ENCODE results near the gene RASL11A. TPM values are rescaled to one million over a fixed set of nuclear protein-coding genes. Genes with fewer than 3 reads are reported as not detected.
A peak's percentile ranks its signal among the peaks of the same experiment; 100 is the strongest.

Gene RASL11A
- polyA plus RNA-seq, 1 experiment, result 67.0 TPM

GRCh38 chr13:27233964-27234363, 36.7 kb upstream of the RASL11A start:
- Histone ChIP-seq H3K4me3 (ENCODE audit: low read depth, low read length) (no peak overlapping the region), H3K27me3 (ENCODE audit: control insufficient read depth, insufficient read depth, low read length) (no peaks in the 10 kb centered on the region), H3K36me3 (ENCODE audit: control insufficient read depth, insufficient read depth, low read length) (no peaks in the 10 kb centered on the region)
- POLR2A ChIA-PET, result interaction anchor here (0.6 kb wide), 1 partner anchor 1233 kb away, joined by 16 read pairs; no protein-coding TSS in a partner anchor
- DNase-seq (ENCODE audit: low read depth), result no peak
- CTCF ChIA-PET, result no interaction called here
- no peak for TF ChIP-seq CTCF (IDR thresholded peaks at IDR 0.05; ENCODE audit: insufficient read depth, low read depth, low read length)

GRCh38 chr13:27236478-27236877, 34.2 kb upstream of the RASL11A start:
- TF ChIP-seq CTCF (IDR thresholded peaks at IDR 0.05; ENCODE audit: insufficient read depth, low read depth, low read length), result no peak
- ChIA-PET POLR2A (no interaction called here), CTCF (no interaction called here)
- no peak overlapping the region for H3K4me3 ChIP-seq (ENCODE audit: low read depth, low read length)
- no peak for DNase-seq (ENCODE audit: low read depth)
- H3K36me3 ChIP-seq (ENCODE audit: control insufficient read depth, insufficient read depth, low read length), result no peaks in the 10 kb centered on the region
- no peaks in the 10 kb centered on the region for H3K27me3 ChIP-seq (ENCODE audit: control insufficient read depth, insufficient read depth, low read length)

GRCh38 chr13:27242702-27243101, 27.9 kb upstream of the RASL11A start:
- CTCF ChIA-PET, result no interaction called here
- H3K36me3 ChIP-seq (ENCODE audit: control insufficient read depth, insufficient read depth, low read length), result no peaks in the 10 kb centered on the region
- no peak for TF ChIP-seq CTCF (IDR thresholded peaks at IDR 0.05; ENCODE audit: insufficient read depth, low read depth, low read length)
- no peak for DNase-seq (ENCODE audit: low read depth)
- no peaks in the 10 kb centered on the region for H3K27me3 ChIP-seq (ENCODE audit: control insufficient read depth, insufficient read depth, low read length)
- POLR2A ChIA-PET, result no interaction called here
- H3K4me3 ChIP-seq (ENCODE audit: low read depth, low read length), result no peak overlapping the region

- CTCF ChIA-PET, result interaction anchor here (0.7 to 1.5 kb wide), 2 partner anchors 25 to 676 kb away, joined by 3 to 4 read pairs; partner anchors contain the start of gene RASL11A
- DNase-seq (ENCODE audit: low read depth), result no peak
Measured at GRCh38 chr13:27245610-27246009, 25.0 kb upstream of the RASL11A start.

GRCh38 chr13:27250833-27251165, 19.8 kb upstream of the RASL11A start:
- Histone ChIP-seq H3K27me3 (ENCODE audit: control insufficient read depth, insufficient read depth, low read length) (no peaks in the 10 kb centered on the region), H3K4me3 (ENCODE audit: low read depth, low read length) (peak overlapping the region; percentile 72), H3K36me3 (ENCODE audit: control insufficient read depth, insufficient read depth, low read length) (peaks cover 4% of the 10 kb centered on the region)
- ChIA-PET CTCF (no interaction called here), POLR2A (interaction anchor here (0.6 to 0.7 kb wide), 2 partner anchors 12 to 22 kb away, joined by 3 read pairs; no protein-coding TSS in a partner anchor)
- no peak for TF ChIP-seq CTCF (IDR thresholded peaks at IDR 0.05; ENCODE audit: insufficient read depth, low read depth, low read length)
- DNase-seq (ENCODE audit: low read depth), result no peak

More at GRCh38 chr13:27245610-27246009, 25.0 kb upstream of the RASL11A start:
- POLR2A ChIA-PET, result no interaction called here
- H3K4me3 ChIP-seq (ENCODE audit: low read depth, low read length), result no peak overlapping the region
- no peaks in the 10 kb centered on the region for H3K27me3 ChIP-seq (ENCODE audit: control insufficient read depth, insufficient read depth, low read length)
- TF ChIP-seq CTCF (IDR thresholded peaks at IDR 0.05; ENCODE audit: insufficient read depth, low read depth, low read length), result no peak
- no peaks in the 10 kb centered on the region for H3K36me3 ChIP-seq (ENCODE audit: control insufficient read depth, insufficient read depth, low read length)

All from BJ (cell line).